ENCODE results near the gene RNF150. TPM values are rescaled to one million over a fixed set of nuclear protein-coding genes. Genes with fewer than 3 reads are reported as not detected.

RNF150 gene
- polyA plus RNA-seq, 1 experiment, result 9.8 TPM

DNA sequence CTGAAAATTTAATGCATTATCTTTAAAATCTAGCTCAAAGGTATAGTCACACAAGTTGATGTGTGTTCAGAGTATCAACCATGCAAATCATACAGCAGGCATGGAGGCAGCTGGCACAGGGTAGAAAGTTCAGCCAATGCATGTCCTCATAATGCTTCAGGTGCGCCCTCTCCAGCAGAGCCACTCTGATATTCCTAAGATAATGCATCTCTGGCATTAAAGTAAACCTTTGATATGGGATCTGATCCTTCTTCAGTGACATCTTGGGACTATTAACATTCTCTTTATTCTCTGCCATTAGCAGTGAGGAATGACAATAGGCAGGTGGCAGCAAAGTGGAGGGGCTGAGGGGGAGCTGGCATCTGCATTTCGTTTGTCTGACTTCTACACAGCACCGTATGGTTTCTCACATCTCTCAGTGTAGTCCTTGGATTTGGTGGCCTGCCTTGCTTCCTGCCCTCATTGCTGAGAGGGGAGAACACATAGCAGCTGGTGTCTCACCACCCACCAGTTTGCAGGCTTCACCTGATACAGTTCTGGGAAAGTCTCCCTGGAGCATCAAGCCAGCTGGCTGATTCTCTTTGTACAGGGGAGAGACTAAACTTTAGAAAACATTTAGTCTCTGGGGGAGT is 208.4 kb downstream of the RNF150 start:
- CTCF ChIA-PET, result no interaction called here

DNA sequence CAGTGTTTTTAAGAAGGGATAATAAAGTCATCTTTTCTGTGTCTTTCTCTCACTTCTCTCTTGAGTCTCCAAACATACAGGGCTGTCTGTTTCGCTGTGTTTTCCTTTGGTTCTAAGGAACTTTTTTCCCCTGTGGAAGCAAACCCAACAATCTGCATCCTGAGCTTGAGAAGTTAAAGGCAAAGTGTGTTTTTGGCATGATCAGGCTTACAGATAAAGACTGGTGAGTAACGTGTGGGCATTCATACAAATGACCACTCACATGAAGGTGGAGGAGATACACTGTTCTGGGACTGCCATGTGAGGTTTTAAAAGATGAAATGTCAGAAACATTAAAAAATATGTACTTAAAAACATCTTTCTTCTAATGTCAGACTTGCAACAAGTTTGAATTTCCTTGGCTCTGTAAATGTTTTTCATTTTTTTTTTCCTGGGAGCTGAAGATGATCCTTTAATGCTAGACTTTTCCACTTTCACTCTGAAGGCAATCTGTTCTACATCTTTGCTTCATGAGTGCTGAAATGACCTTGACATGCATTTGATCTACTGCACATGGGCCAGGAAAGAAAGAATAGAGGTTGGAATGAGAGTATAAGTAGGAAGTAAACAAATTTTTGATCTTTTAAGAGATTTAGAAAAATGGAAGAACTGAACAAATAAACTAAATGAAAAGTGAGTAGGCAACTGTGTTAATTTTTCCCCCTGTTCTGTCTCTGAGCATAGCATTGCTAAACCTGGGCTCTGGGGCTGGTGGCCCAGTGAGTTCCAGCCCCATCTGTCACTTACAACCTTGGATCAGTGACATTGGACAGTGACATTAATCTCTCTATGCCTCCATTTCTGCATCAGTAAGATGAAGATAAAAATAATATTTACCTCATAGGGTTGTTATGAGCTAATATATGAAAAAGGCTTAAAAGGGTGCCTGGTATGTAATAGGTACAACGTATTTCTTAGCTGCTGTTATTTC is 226.0 kb downstream of the RNF150 start:
- Histone ChIP-seq H3K9me3 (ENCODE audit: control insufficient read depth, insufficient read depth, low read length) (no peaks in the 10 kb centered on the region), H3K4me3 (ENCODE audit: low read depth, low read length) (no peak overlapping the region), H3K27ac (ENCODE audit: low read depth, low read length) (no peak overlapping the region), H3K27me3 (ENCODE audit: control insufficient read depth, insufficient read depth, low read length) (no peaks in the 10 kb centered on the region)
- TF ChIP-seq, protein P1, sequence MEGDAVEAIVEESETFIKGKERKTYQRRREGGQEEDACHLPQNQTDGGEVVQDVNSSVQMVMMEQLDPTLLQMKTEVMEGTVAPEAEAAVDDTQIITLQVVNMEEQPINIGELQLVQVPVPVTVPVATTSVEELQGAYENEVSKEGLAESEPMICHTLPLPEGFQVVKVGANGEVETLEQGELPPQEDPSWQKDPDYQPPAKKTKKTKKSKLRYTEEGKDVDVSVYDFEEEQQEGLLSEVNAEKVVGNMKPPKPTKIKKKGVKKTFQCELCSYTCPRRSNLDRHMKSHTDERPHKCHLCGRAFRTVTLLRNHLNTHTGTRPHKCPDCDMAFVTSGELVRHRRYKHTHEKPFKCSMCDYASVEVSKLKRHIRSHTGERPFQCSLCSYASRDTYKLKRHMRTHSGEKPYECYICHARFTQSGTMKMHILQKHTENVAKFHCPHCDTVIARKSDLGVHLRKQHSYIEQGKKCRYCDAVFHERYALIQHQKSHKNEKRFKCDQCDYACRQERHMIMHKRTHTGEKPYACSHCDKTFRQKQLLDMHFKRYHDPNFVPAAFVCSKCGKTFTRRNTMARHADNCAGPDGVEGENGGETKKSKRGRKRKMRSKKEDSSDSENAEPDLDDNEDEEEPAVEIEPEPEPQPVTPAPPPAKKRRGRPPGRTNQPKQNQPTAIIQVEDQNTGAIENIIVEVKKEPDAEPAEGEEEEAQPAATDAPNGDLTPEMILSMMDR (IDR thresholded peaks at IDR 0.05; ENCODE audit: low read depth, low read length), result no peak
- no peak for DNase-seq (ENCODE audit: low read depth, low spot score)
- POLR2A ChIA-PET, result no interaction called here
- CTCF ChIA-PET, result interaction anchor here (1.7 to 1.9 kb wide), 2 partner anchors 23 to 226 kb away, joined by 6 to 7 read pairs; partner anchors contain the start of gene RNF150

More for the DNA sequence above, 208.4 kb downstream of the RNF150 start:
- TF ChIP-seq, protein P1 (IDR thresholded peaks at IDR 0.05; ENCODE audit: low read depth, low read length), result no peak
- no peak overlapping the region for H3K4me3 ChIP-seq (ENCODE audit: low read depth, low read length)
- DNase-seq (ENCODE audit: low read depth, low spot score), result no peak
- no peaks in the 10 kb centered on the region for H3K27me3 ChIP-seq (ENCODE audit: control insufficient read depth, insufficient read depth, low read length)
- no peaks in the 10 kb centered on the region for H3K9me3 ChIP-seq (ENCODE audit: control insufficient read depth, insufficient read depth, low read length)
- no peak overlapping the region for H3K27ac ChIP-seq (ENCODE audit: low read depth, low read length)
- POLR2A ChIA-PET, result no interaction called here

GRCh38 chr4:140904904-140905303 is 228.4 kb downstream of the RNF150 start:
- POLR2A ChIA-PET, result no interaction called here
- CTCF ChIA-PET, result interaction anchor here (0.6 kb wide), 1 partner anchor 34 kb away, joined by 3 read pairs; no protein-coding TSS in a partner anchor
- TF ChIP-seq, protein P1 (IDR thresholded peaks at IDR 0.05; ENCODE audit: low read depth, low read length), result no peak
- Histone ChIP-seq H3K4me3 (ENCODE audit: low read depth, low read length) (no peak overlapping the region), H3K27me3 (ENCODE audit: control insufficient read depth, insufficient read depth, low read length) (no peaks in the 10 kb centered on the region), H3K27ac (ENCODE audit: low read depth, low read length) (no peak overlapping the region), H3K9me3 (ENCODE audit: control insufficient read depth, insufficient read depth, low read length) (no peaks in the 10 kb centered on the region)
- DNase-seq (ENCODE audit: low read depth, low spot score), result no peak

DNA sequence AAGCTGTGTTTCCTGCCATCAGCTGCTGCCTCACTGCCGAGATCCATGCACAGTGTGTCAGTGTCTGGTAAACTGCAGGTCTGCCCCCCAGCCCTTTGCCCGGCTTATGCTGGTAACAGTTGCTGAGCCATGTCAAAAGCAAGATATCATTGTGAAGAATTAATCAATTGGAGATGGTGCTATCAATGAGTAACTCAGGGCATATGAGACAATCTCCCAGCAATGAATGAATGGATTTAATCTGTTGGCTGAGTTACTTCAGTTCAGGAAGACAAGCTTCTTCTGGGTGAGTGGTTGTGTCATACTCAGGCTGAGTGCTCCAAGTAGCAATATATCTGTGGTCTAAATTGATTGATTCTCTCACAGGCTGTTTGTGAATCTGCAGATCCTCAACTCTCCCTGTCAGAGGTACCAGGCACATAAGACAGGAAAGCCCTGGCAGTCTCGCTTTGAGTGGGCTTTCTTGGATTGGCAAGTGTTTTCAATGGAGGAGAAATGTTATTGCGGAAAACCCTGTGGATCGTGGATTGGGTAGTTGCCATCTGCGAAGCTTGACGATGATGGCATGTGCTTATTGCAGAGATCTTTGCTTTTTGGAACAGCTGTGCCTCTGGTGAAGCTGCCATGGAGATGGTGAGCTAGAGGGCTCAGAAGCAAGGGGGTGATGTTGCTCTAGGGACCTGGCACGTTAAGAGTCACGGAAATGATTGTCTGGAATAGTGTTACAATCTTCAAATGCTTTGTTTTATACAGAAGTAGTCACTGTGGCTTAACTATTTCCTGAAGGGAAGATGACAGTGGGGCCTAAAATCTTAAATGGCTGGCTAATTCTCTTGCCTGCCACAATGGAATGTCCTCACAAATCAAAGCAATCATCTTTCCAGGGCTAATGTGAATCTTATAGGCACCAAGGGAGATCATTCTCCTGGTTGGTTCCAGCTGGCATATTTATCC is 229.5 kb downstream of the RNF150 start:
- H3K27me3 ChIP-seq (ENCODE audit: control insufficient read depth, insufficient read depth, low read length), result no peaks in the 10 kb centered on the region
- H3K27ac ChIP-seq (ENCODE audit: low read depth, low read length), result no peak overlapping the region
- H3K9me3 ChIP-seq (ENCODE audit: control insufficient read depth, insufficient read depth, low read length), result no peaks in the 10 kb centered on the region
- no peak overlapping the region for H3K4me3 ChIP-seq (ENCODE audit: low read depth, low read length)
- DNase-seq (ENCODE audit: low read depth, low spot score), result no peak
- TF ChIP-seq, protein P1 (IDR thresholded peaks at IDR 0.05; ENCODE audit: low read depth, low read length), result no peak
- ChIA-PET POLR2A (no interaction called here), CTCF (interaction anchor here (0.6 kb wide), 1 partner anchor 33 kb away, joined by 3 read pairs; no protein-coding TSS in a partner anchor)

Data from AG04450 (cell line).